ENCODE results near the gene PRKG2. TPM values are rescaled to one million over a fixed set of nuclear protein-coding genes. Genes with fewer than 3 reads are reported as not detected.

PRKG2 gene
- total and polyA plus RNA-seq, 7 experiments from 2014 or later, result 0.19 to 3.4 (median 1.5) TPM

GRCh38 chr4:81106150-81106549, 108.9 kb downstream of the PRKG2 start:
- Histone ChIP-seq H3K9me3 (ENCODE audit: control insufficient read depth in 2 of 3, low read length in 3 of 3) (no peaks in the 10 kb centered on the region), H3K27me3 (ENCODE audit: control insufficient read depth in 2 of 2, insufficient read depth in 2 of 2, low read length in 2 of 2) (no peaks in the 10 kb centered on the region), H3K4me3 (ENCODE audit: low read length) (no peak overlapping the region), H3K4me1 (ENCODE audit: control insufficient read depth in 2 of 2, insufficient read depth in 2 of 2, low read length in 2 of 2) (no peaks in the 10 kb centered on the region), H3K36me3 (ENCODE audit: control insufficient read depth in 2 of 3, insufficient read depth in 3 of 3, low read length in 3 of 3) (no peaks in the 10 kb centered on the region), H3K27ac (ENCODE audit: low read depth, low read length) (no peak overlapping the region)
- intact Hi-C loops (cut with micrococcal nuclease), result no loop called here
- POLR2A ChIA-PET, result no interaction called here
- DNase-seq, result no peak
- no peaks in the 10 kb centered on the region for H3K4me1 Mint-ChIP-seq
- no peak for ATAC-seq
- H3K36me3 Mint-ChIP-seq, result peaks cover 0 to 5% (median 0%) of the 10 kb centered on the region in 5 donors
- H3K9me3 Mint-ChIP-seq, result peaks cover 0 to 5% (median 0%) of the 10 kb centered on the region in 11 donors
- H3K27me3 Mint-ChIP-seq, result peaks cover 0 to 3% (median 0%) of the 10 kb centered on the region in 5 donors
- H3K4me3 Mint-ChIP-seq, result no peak overlapping the region
- H3K27ac Mint-ChIP-seq, result no peak overlapping the region
- CTCF ChIA-PET, result no interaction called here

GRCh38 chr4:81102107-81102506, 112.9 kb downstream of the PRKG2 start:
- Histone ChIP-seq H3K27me3 (ENCODE audit: control insufficient read depth in 2 of 2, insufficient read depth in 2 of 2, low read length in 2 of 2) (no peaks in the 10 kb centered on the region), H3K36me3 (ENCODE audit: control insufficient read depth in 2 of 3, insufficient read depth in 3 of 3, low read length in 3 of 3) (no peaks in the 10 kb centered on the region), H3K27ac (ENCODE audit: low read depth, low read length) (no peak overlapping the region), H3K9me3 (ENCODE audit: control insufficient read depth in 2 of 3, low read length in 3 of 3) (no peaks in the 10 kb centered on the region), H3K4me1 (ENCODE audit: control insufficient read depth in 2 of 2, insufficient read depth in 2 of 2, low read length in 2 of 2) (no peaks in the 10 kb centered on the region), H3K4me3 (ENCODE audit: low read length) (no peak overlapping the region)
- Mint-ChIP-seq H3K4me1 (no peaks in the 10 kb centered on the region), H3K36me3 (peaks cover 0 to 3% (median 0%) of the 10 kb centered on the region in 5 donors), H3K27ac (no peak overlapping the region), H3K27me3 (peaks cover 0 to 13% (median 0%) of the 10 kb centered on the region in 5 donors), H3K4me3 (no peak overlapping the region), H3K9me3 (peaks cover 0 to 7% (median 0%) of the 10 kb centered on the region in 11 donors)
- DNase-seq, result no peak
- ATAC-seq, result no peak
- intact Hi-C loops (cut with micrococcal nuclease), result no loop called here
- CTCF ChIA-PET, result interaction anchor here (0.7 kb wide), 2 partner anchors 146 to 220 kb away, joined by 3 to 4 read pairs; no protein-coding TSS in a partner anchor
- POLR2A ChIA-PET, result no interaction called here

GRCh38 chr4:81096566-81096965, 118.5 kb downstream of the PRKG2 start:
- Mint-ChIP-seq H3K4me1 (peaks cover 0 to 1% (median 0%) of the 10 kb centered on the region in 7 donors), H3K27ac (no peak overlapping the region), H3K27me3 (peaks cover 0 to 20% (median 0%) of the 10 kb centered on the region in 5 donors), H3K4me3 (no peak overlapping the region), H3K36me3 (no peaks in the 10 kb centered on the region), H3K9me3 (peaks cover 0 to 10% (median 0%) of the 10 kb centered on the region in 11 donors)
- no peak for ATAC-seq
- Histone ChIP-seq H3K4me3 (ENCODE audit: low read length) (no peak overlapping the region), H3K27ac (ENCODE audit: low read depth, low read length) (no peak overlapping the region), H3K36me3 (ENCODE audit: control insufficient read depth in 2 of 3, insufficient read depth in 3 of 3, low read length in 3 of 3) (no peaks in the 10 kb centered on the region), H3K27me3 (ENCODE audit: control insufficient read depth in 2 of 2, insufficient read depth in 2 of 2, low read length in 2 of 2) (no peaks in the 10 kb centered on the region), H3K9me3 (ENCODE audit: control insufficient read depth in 2 of 3, low read length in 3 of 3) (no peaks in the 10 kb centered on the region), H3K4me1 (ENCODE audit: control insufficient read depth in 2 of 2, insufficient read depth in 2 of 2, low read length in 2 of 2) (no peaks in the 10 kb centered on the region)
- ChIA-PET CTCF (no interaction called here), POLR2A (no interaction called here)
- intact Hi-C loops (cut with micrococcal nuclease), result no loop called here
- DNase-seq, result no peak

GRCh38 chr4:81095389-81095788, 119.6 kb downstream of the PRKG2 start:
- Mint-ChIP-seq H3K4me3 (no peak overlapping the region), H3K4me1 (peaks cover 0 to 1% (median 0%) of the 10 kb centered on the region in 7 donors), H3K27ac (no peak overlapping the region), H3K9me3 (peaks cover 0 to 10% (median 0%) of the 10 kb centered on the region in 11 donors), H3K36me3 (no peaks in the 10 kb centered on the region), H3K27me3 (peaks cover 0 to 20% (median 0%) of the 10 kb centered on the region in 5 donors)
- Histone ChIP-seq H3K4me1 (ENCODE audit: control insufficient read depth in 2 of 2, insufficient read depth in 2 of 2, low read length in 2 of 2) (no peaks in the 10 kb centered on the region), H3K4me3 (ENCODE audit: low read length) (no peak overlapping the region), H3K27ac (ENCODE audit: low read depth, low read length) (no peak overlapping the region), H3K36me3 (ENCODE audit: control insufficient read depth in 2 of 3, insufficient read depth in 3 of 3, low read length in 3 of 3) (no peaks in the 10 kb centered on the region), H3K27me3 (ENCODE audit: control insufficient read depth in 2 of 2, insufficient read depth in 2 of 2, low read length in 2 of 2) (no peaks in the 10 kb centered on the region), H3K9me3 (ENCODE audit: control insufficient read depth in 2 of 3, low read length in 3 of 3) (no peaks in the 10 kb centered on the region)
- ATAC-seq (no peak), DNase-seq (no peak)
- intact Hi-C loops (cut with micrococcal nuclease), result no loop called here
- CTCF ChIA-PET, result no interaction called here
- POLR2A ChIA-PET, result no interaction called here

GRCh38 chr4:81093720-81094401, 121.2 kb downstream of the PRKG2 start:
- peaks cover 0 to 7% (median 0%) of the 10 kb centered on the region in 11 donors for H3K9me3 Mint-ChIP-seq
- no peak overlapping the region for H3K27ac Mint-ChIP-seq
- peaks cover 0 to 1% (median 0%) of the 10 kb centered on the region in 7 donors for H3K4me1 Mint-ChIP-seq
- ChIA-PET CTCF (interaction anchor here (0.7 kb wide), 1 partner anchor 10 kb away, joined by 4 read pairs; no protein-coding TSS in a partner anchor), POLR2A (no interaction called here)
- ATAC-seq (no peak), DNase-seq (no peak)
- H3K4me3 Mint-ChIP-seq, result no peak overlapping the region
- Histone ChIP-seq H3K4me3 (ENCODE audit: low read length) (no peak overlapping the region), H3K27ac (ENCODE audit: low read depth, low read length) (no peak overlapping the region), H3K4me1 (ENCODE audit: control insufficient read depth in 2 of 2, insufficient read depth in 2 of 2, low read length in 2 of 2) (no peaks in the 10 kb centered on the region), H3K27me3 (ENCODE audit: control insufficient read depth in 2 of 2, insufficient read depth in 2 of 2, low read length in 2 of 2) (no peaks in the 10 kb centered on the region), H3K9me3 (ENCODE audit: control insufficient read depth in 2 of 3, low read length in 3 of 3) (no peaks in the 10 kb centered on the region), H3K36me3 (ENCODE audit: control insufficient read depth in 2 of 3, insufficient read depth in 3 of 3, low read length in 3 of 3) (no peaks in the 10 kb centered on the region)
- H3K36me3 Mint-ChIP-seq, result no peaks in the 10 kb centered on the region
- intact Hi-C loops (cut with micrococcal nuclease), result no loop called here
- H3K27me3 Mint-ChIP-seq, result peaks cover 0 to 20% (median 0%) of the 10 kb centered on the region in 5 donors

- DNase-seq (no peak), ATAC-seq (no peak)
- Mint-ChIP-seq H3K27me3 (peaks cover 0 to 13% (median 0%) of the 10 kb centered on the region in 5 donors), H3K36me3 (no peaks in the 10 kb centered on the region), H3K4me3 (no peak overlapping the region), H3K9me3 (peaks cover 0 to 9% (median 0%) of the 10 kb centered on the region in 11 donors), H3K4me1 (no peaks in the 10 kb centered on the region), H3K27ac (no peak overlapping the region)
- Histone ChIP-seq H3K27ac (ENCODE audit: low read depth, low read length) (no peak overlapping the region), H3K27me3 (ENCODE audit: control insufficient read depth in 2 of 2, insufficient read depth in 2 of 2, low read length in 2 of 2) (no peaks in the 10 kb centered on the region), H3K9me3 (ENCODE audit: control insufficient read depth in 2 of 3, low read length in 3 of 3) (no peaks in the 10 kb centered on the region), H3K4me3 (ENCODE audit: low read length) (no peak overlapping the region), H3K4me1 (ENCODE audit: control insufficient read depth in 2 of 2, insufficient read depth in 2 of 2, low read length in 2 of 2) (no peaks in the 10 kb centered on the region), H3K36me3 (ENCODE audit: control insufficient read depth in 2 of 3, insufficient read depth in 3 of 3, low read length in 3 of 3) (no peaks in the 10 kb centered on the region)
- POLR2A ChIA-PET, result no interaction called here
- CTCF ChIA-PET, result interaction anchor here (3.2 kb wide), 1 partner anchor 15 kb away, joined by 10 read pairs; no protein-coding TSS in a partner anchor
- intact Hi-C loops (cut with micrococcal nuclease), result no loop called here
These were observed 129.0 kb downstream of the PRKG2 start for GRCh38 chr4:81085979-81086378.

GRCh38 chr4:81085291-81085690, 129.7 kb downstream of the PRKG2 start:
- Histone ChIP-seq H3K36me3 (ENCODE audit: control insufficient read depth in 2 of 3, insufficient read depth in 3 of 3, low read length in 3 of 3) (no peaks in the 10 kb centered on the region), H3K4me1 (ENCODE audit: control insufficient read depth in 2 of 2, insufficient read depth in 2 of 2, low read length in 2 of 2) (no peaks in the 10 kb centered on the region), H3K27ac (ENCODE audit: low read depth, low read length) (no peak overlapping the region), H3K9me3 (ENCODE audit: control insufficient read depth in 2 of 3, low read length in 3 of 3) (no peaks in the 10 kb centered on the region), H3K27me3 (ENCODE audit: control insufficient read depth in 2 of 2, insufficient read depth in 2 of 2, low read length in 2 of 2) (no peaks in the 10 kb centered on the region), H3K4me3 (ENCODE audit: low read length) (no peak overlapping the region)
- peaks cover 0 to 13% (median 5%) of the 10 kb centered on the region in 5 donors for H3K27me3 Mint-ChIP-seq
- CTCF ChIA-PET, result interaction anchor here (0.7 to 3.2 kb wide), 2 partner anchors 15 to 69 kb away, joined by 3 to 10 read pairs; no protein-coding TSS in a partner anchor
- H3K36me3 Mint-ChIP-seq, result no peaks in the 10 kb centered on the region
- H3K27ac Mint-ChIP-seq, result no peak overlapping the region
- POLR2A ChIA-PET, result no interaction called here
- DNase-seq (no peak), ATAC-seq (no peak)
- intact Hi-C loops (cut with micrococcal nuclease), result no loop called here
- H3K4me3 Mint-ChIP-seq, result no peak overlapping the region
- peaks cover 0 to 9% (median 0%) of the 10 kb centered on the region in 11 donors for H3K9me3 Mint-ChIP-seq
- H3K4me1 Mint-ChIP-seq, result no peaks in the 10 kb centered on the region
